B cell (primary cell): ENCODE measurements around the gene APOL5. TPM values are rescaled to one million over a fixed set of nuclear protein-coding genes. Genes with fewer than 3 reads are reported as not detected.
A peak's percentile ranks its signal among the peaks of the same experiment; 100 is the strongest.
"Not testable (repeated sequence)": the region's sequence is repeated elsewhere in the genome, so short reads cannot be mapped to it uniquely, and the experiment has no call there.

Experiments
- ATAC-seq: fragments of 200-7000 bp; cut with Tn5 transposase; one replicate; pipeline ENCODE4 v1.10.0; 2021; ENCODE audit warnings: low read depth, mild to moderate bottlenecking, moderate number of reproducible peaks, moderate library complexity
- CTCF ChIA-PET: fragments of 350-600 bp; sonication (Branson Sonifier 250); formaldehyde crosslinking; loops from one replicate; lab custom pipeline; 2021; ENCODE audit warnings: antibody characterized with exemption, inconsistent platforms; lab: Charles Lee
- POLR2A ChIA-PET: fragments of 350-600 bp; sonication (Branson Sonifier 250); formaldehyde crosslinking; loops from one replicate; lab custom pipeline; 2021; ENCODE audit warnings: antibody characterized with exemption; lab: Charles Lee
- DNase-seq: peaks from one replicate; pipeline ENCODE4 v3.0.0; 2013
- H2AFZ ChIP-seq: 2 replicates; pipeline ENCODE4 v1.6.1; 2012; ENCODE audit warnings: mild to moderate bottlenecking, low read depth, low read length; ENCODE audit not compliant: insufficient read depth, poor library complexity, severe bottlenecking
- H3K27ac ChIP-seq, 2 donors: 1 replicate in 1 of 2; 2 replicates in 1 of 2; pipeline ENCODE4 v1.5.1; 2012 to 2013; ENCODE audit warnings: low read length in 2 of 2, mild to moderate bottlenecking in 2 of 2, moderate library complexity in 1 of 2
- H3K27me3 ChIP-seq, 4 experiments: fragments of 200-600 bp in 1 of 4; sonication (generic) in 1 of 4; replicated peaks in 1 of 4; 1 replicate in 2 of 4; 2 replicates in 2 of 4; pipeline versions ENCODE4 v1.6.1 to v1.7.0; 2013 to 2016; ENCODE audit warnings: low read length in 3 of 4, mild to moderate bottlenecking in 2 of 4, mixed read lengths in 1 of 4, moderate library complexity in 1 of 4; ENCODE audit not compliant: insufficient read depth in 4 of 4, control insufficient read depth in 3 of 4; ENCODE audit errors: control extremely low read depth in 1 of 4
- H3K36me3 ChIP-seq, 2 experiments: replicated peaks in 1 of 2; 1 replicate in 1 of 2; 2 replicates in 1 of 2; pipeline versions ENCODE4 v1.6.1 to v1.7.1; 2013; ENCODE audit warnings: low read length in 1 of 2; ENCODE audit not compliant: insufficient read depth in 2 of 2, control insufficient read depth in 1 of 2; ENCODE audit errors: control extremely low read depth in 1 of 2, extremely low read depth in 1 of 2
- H3K4me1 ChIP-seq, 2 donors: fragments of 200-600 bp in 1 of 2; sonication (generic) in 1 of 2; 1 replicate in 1 of 2; 2 replicates in 1 of 2; pipeline versions ENCODE4 v1.5.1 to v1.6.1; 2013 to 2017; ENCODE audit warnings: low read length in 2 of 2; ENCODE audit not compliant: control insufficient read depth in 2 of 2, insufficient read depth in 2 of 2
- H3K4me2 ChIP-seq: replicated peaks from 2 replicates; pipeline ENCODE3; 2012; ENCODE audit warnings: mild to moderate bottlenecking, low read depth, low read length; ENCODE audit not compliant: poor library complexity, severe bottlenecking
- H3K4me3 ChIP-seq, 5 experiments: fragments of 200-600 bp in 1 of 5; sonication (generic) in 1 of 5; 1 replicate in 3 of 5; 2 replicates in 2 of 5; pipeline versions ENCODE4 v1.5.1 to v1.7.0; 2011 to 2016; ENCODE audit warnings: low read length in 4 of 5, mild to moderate bottlenecking in 4 of 5, low read depth in 2 of 5, control low read depth in 1 of 5, moderate library complexity in 1 of 5; ENCODE audit not compliant: insufficient read depth in 1 of 5; ENCODE audit errors: control extremely low read depth in 1 of 5, extremely low read depth in 1 of 5
- H3K79me2 ChIP-seq: fragments of 200-600 bp; sonication (generic); one replicate; pipeline ENCODE4 v1.6.0; 2016; ENCODE audit warnings: low read length; ENCODE audit not compliant: control insufficient read depth, insufficient read depth
- H3K9ac ChIP-seq: fragments of 200-600 bp; sonication (generic); 2 replicates; pipeline ENCODE4 v1.6.1; 2017; ENCODE audit warnings: mild to moderate bottlenecking, low read length, moderate library complexity
- H3K9me3 ChIP-seq, 3 donors: one replicate each; pipeline versions ENCODE4 v1.6.1 to v1.7.1; 2013; ENCODE audit warnings: low read length in 2 of 3; ENCODE audit not compliant: control insufficient read depth in 2 of 3, insufficient read depth in 1 of 3; ENCODE audit errors: control extremely low read depth in 1 of 3
- H4K20me1 ChIP-seq: 2 replicates; pipeline ENCODE4 v1.6.0; 2012; ENCODE audit warnings: mild to moderate bottlenecking, low read length; ENCODE audit not compliant: insufficient read depth, control insufficient read depth, poor library complexity, severe bottlenecking
- H3K27ac Mint-ChIP-seq: one replicate; pipeline ENCODE4 v1.8.0; 2021; ENCODE audit warnings: mixed read lengths
- H3K27me3 Mint-ChIP-seq: one replicate; pipeline ENCODE4 v1.8.0; 2021; ENCODE audit warnings: mixed read lengths
- H3K4me1 Mint-ChIP-seq: one replicate; pipeline ENCODE4 v1.8.0; 2021; ENCODE audit warnings: mixed read lengths
- H3K4me3 Mint-ChIP-seq: one replicate; pipeline ENCODE4 v1.8.0; 2021; ENCODE audit warnings: mixed read lengths
- H3K9me3 Mint-ChIP-seq: one replicate; pipeline ENCODE4 v1.8.0; 2022; ENCODE audit warnings: mixed read lengths; ENCODE audit not compliant: insufficient read depth
- CTCF ChIP-seq: fragments of 200-600 bp; IDR thresholded peaks from one replicate; pipeline ENCODE4 v1.8.0; 2022; ENCODE audit warnings: antibody characterized with exemption, mild to moderate bottlenecking
- EZH2 ChIP-seq: IDR thresholded peaks from 2 replicates; pipeline ENCODE4 v1.6.1; 2012; ENCODE audit warnings: borderline replicate concordance, low read depth, mild to moderate bottlenecking, moderate library complexity, low read length; ENCODE audit not compliant: insufficient read depth, poor library complexity, severe bottlenecking
- WGBS: methylation state at CpG from one replicate; pipeline ENCODE4 v1.1.5; 2013; ENCODE audit warnings: missing lambda C conversion rate; ENCODE audit not compliant: insufficient coverage; 5-methylcytosine and 5-hydroxymethylcytosine counted together
- intact Hi-C: fragments of 100-400 bp; cut with micrococcal nuclease; formaldehyde crosslinking; loops from one replicate; pipeline ENCODE4 v1.10.0; 2022
- polyA minus RNA-seq: library from RNA; depleted of rRNA, polyadenylated mRNA; stranded (reverse); fragments of >200 nt; gene quantifications from 2 replicates; pipeline ENCODE4 v1.2.3, GENCODE V29; 2012
- polyA plus RNA-seq: library from polyadenylated mRNA; depleted of rRNA; stranded (reverse); fragments of >200 nt; gene quantifications from 2 replicates; pipeline ENCODE4 v1.2.3, GENCODE V29; 2012
- total RNA-seq, 2 donors: library from RNA; stranded (reverse); fragments of 120-200 nt in 1 of 2; gene quantifications; 1 replicate in 1 of 2; 2 replicates in 1 of 2; pipeline versions ENCODE4 v1.2.3 to v1.2.4, GENCODE V29; 2013 to 2022

The APOL5 gene
- total RNA-seq (not detected in 2 replicates), polyA plus RNA-seq (not detected in 2 replicates), polyA minus RNA-seq (not detected in 2 replicates)
- total RNA-seq (2013) = 0.07 TPM

GRCh38 chr22:35717572-35717971 is at the start of gene APOL5:
APOL5 (plus strand) TSS chr22:35717872; CDS start chr22:35717872, 0 bp downstream.
- no CpG with 5 or more reads among the region's 3 CpGs for WGBS
- Histone ChIP-seq H3K27ac (no peak within 1 kb of the TSS), H3K4me3 (no peak within 1 kb of the TSS), H3K4me1 (no peaks in the 10 kb centered on the region), H3K79me2 (no peaks in the 10 kb centered on the region), H3K27me3 (peaks cover 0 to 13% (median 7%) of the 10 kb centered on the region in 4 experiments), H3K9ac (no peak within 1 kb of the TSS), H3K9me3 (peaks cover 0 to 9% (median 6%) of the 10 kb centered on the region in 3 donors), H4K20me1 (no peaks in the 10 kb centered on the region), H2AFZ (no peak within 1 kb of the TSS), H3K4me2 (no peak within 1 kb of the TSS), H3K36me3 (no peaks in the 10 kb centered on the region)
- Mint-ChIP-seq H3K27ac (no peak within 1 kb of the TSS), H3K4me1 (no peaks in the 10 kb centered on the region), H3K4me3 (no peak within 1 kb of the TSS), H3K27me3 (peaks cover 38% of the 10 kb centered on the region), H3K9me3 (no peaks in the 10 kb centered on the region)
- no peak for TF ChIP-seq CTCF
- TF ChIP-seq EZH2 = no peak
- intact Hi-C loops = no loop called here
- ChIA-PET POLR2A (interaction anchor here (0.5 kb wide), 1 partner anchor 428 kb away, joined by 3 read pairs; no protein-coding TSS in a partner anchor), CTCF (no interaction called here)
- ATAC-seq (no peak), DNase-seq (no peak)

- no peak for TF ChIP-seq CTCF
- no peak for TF ChIP-seq EZH2
- Histone ChIP-seq H3K9me3 (peaks cover 0 to 12% (median 10%) of the 10 kb centered on the region in 3 donors), H3K79me2 (no peaks in the 10 kb centered on the region), H2AFZ (no peak overlapping the region), H3K4me3 (no peak overlapping the region), H4K20me1 (no peaks in the 10 kb centered on the region), H3K4me2 (no peak overlapping the region), H3K27me3 (no peaks in the 10 kb centered on the region), H3K27ac (no peak overlapping the region), H3K4me1 (peaks cover 8 to 11% of the 10 kb centered on the region in 2 donors), H3K9ac (no peak overlapping the region), H3K36me3 (no peaks in the 10 kb centered on the region)
- POLR2A ChIA-PET = no interaction called here
- Mint-ChIP-seq H3K27me3 (no peaks in the 10 kb centered on the region), H3K9me3 (peaks cover 10% of the 10 kb centered on the region), H3K27ac (no peak overlapping the region), H3K4me3 (no peak overlapping the region), H3K4me1 (peaks cover 22% of the 10 kb centered on the region)
- intact Hi-C loops = no loop called here
- DNase-seq (no peak), ATAC-seq (no peak)
- CTCF ChIA-PET = no interaction called here
Measured at GRCh38 chr22:35674335-35674734, 43.3 kb upstream of the APOL5 start.

GRCh38 chr22:35676065-35676464 is 41.6 kb upstream of the APOL5 start:
- POLR2A ChIA-PET, H3K27ac ChIP-seq, H3K27me3 Mint-ChIP-seq, H3K79me2 ChIP-seq, intact Hi-C loops, H3K36me3 ChIP-seq, H4K20me1 ChIP-seq, H3K4me3 ChIP-seq, H2AFZ ChIP-seq, H3K4me2 ChIP-seq, CTCF ChIA-PET, H3K27me3 ChIP-seq, H3K9ac ChIP-seq: not testable (repeated sequence)
- 22% methylated on average over 1 of the region's 1 CpG for WGBS
- Mint-ChIP-seq H3K4me1 (peaks cover 26% of the 10 kb centered on the region), H3K4me3 (peak overlapping the region; percentile 17), H3K27ac (peak overlapping the region; percentile 69), H3K9me3 (peaks cover 10% of the 10 kb centered on the region)
- peak; percentile 22 for DNase-seq
- Histone ChIP-seq H3K9me3 (peaks cover 0 to 12% (median 12%) of the 10 kb centered on the region in 3 donors), H3K4me1 (peaks cover 8 to 11% of the 10 kb centered on the region in 2 donors)
- ATAC-seq = peak; percentile 41
